ENCODE results near the gene FILIP1L.

FILIP1L gene

DNA sequence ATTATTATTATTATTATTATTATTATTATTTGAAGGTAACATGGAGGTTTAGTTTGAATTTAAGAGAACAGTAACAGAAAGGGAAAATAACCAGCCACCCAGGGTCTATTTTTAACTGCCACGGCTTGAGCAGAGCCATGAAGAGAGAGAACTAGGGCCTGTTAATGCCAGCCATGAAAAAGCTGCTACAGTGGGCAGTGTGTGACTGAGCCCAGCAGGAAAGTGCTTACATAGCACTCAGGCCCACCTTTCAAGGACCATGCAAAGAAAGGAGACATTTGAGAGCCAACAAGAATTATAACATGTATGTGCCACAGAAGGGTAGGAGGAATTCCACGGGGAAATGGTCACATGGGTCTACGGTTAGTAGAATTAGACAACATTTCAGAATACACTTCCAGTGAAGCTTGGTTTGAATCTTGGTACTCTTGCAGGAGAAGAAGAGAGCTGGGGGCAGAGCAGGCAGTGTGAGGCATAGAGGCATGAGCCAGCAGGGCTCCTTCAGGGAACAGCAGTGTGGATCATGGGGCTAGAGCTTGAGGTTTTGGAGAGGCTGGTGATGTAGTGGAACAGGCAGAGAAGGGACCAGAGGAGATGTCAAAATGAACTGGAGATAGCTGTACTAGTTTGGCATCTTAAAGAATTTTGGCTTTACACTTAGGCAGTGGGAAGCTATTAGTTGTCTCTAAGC lies 155.9 kb downstream of the FILIP1L start:
- TF ChIP-seq, protein P1, sequence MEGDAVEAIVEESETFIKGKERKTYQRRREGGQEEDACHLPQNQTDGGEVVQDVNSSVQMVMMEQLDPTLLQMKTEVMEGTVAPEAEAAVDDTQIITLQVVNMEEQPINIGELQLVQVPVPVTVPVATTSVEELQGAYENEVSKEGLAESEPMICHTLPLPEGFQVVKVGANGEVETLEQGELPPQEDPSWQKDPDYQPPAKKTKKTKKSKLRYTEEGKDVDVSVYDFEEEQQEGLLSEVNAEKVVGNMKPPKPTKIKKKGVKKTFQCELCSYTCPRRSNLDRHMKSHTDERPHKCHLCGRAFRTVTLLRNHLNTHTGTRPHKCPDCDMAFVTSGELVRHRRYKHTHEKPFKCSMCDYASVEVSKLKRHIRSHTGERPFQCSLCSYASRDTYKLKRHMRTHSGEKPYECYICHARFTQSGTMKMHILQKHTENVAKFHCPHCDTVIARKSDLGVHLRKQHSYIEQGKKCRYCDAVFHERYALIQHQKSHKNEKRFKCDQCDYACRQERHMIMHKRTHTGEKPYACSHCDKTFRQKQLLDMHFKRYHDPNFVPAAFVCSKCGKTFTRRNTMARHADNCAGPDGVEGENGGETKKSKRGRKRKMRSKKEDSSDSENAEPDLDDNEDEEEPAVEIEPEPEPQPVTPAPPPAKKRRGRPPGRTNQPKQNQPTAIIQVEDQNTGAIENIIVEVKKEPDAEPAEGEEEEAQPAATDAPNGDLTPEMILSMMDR (IDR thresholded peaks at IDR 0.05), result no peak
- Histone ChIP-seq H3K36me3 (no peaks in the 10 kb centered on the region), H3K9me3 (no peaks in the 10 kb centered on the region)

DNA sequence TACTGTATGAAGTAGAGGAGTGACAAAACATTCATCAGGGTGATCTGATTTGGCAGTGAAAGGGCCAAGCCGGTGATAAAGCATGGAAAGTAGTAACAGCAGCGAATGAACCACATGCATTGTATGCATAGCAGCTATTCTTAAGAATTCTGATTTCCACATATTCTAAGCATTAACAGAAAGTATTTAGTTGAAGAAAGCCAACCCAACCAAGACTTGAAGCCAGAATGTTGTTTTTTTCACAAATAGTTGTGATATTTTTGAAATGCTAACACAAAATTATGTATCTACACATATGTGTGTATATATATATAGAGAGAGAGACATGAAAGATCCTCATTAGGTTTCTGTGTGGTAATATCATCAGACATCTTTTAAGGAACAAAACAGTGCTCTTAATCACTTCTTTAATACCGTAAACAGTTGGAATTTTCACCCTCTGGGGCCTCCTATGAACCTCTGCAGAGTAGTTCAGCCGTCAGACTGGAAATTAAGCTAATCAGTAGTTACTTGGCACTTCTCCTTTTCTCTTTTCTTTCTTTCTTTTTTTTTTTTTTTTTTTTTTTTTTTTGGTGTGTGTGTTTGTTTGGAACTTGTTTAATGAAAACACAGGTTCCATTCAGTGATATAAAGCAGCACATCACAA lies 157.0 kb downstream of the FILIP1L start:
- TF ChIP-seq, protein P1 (IDR thresholded peaks at IDR 0.05), result no peak
- H3K4me3 ChIP-seq (ENCODE audit: low read depth in 1 of 2, low read length in 1 of 2), result no peak overlapping the region
- no peak overlapping the region for H3K27ac ChIP-seq
- H3K4me1 ChIP-seq (ENCODE audit: control insufficient read depth in 1 of 2, insufficient read depth in 1 of 2, low read depth in 1 of 2, low read length in 1 of 2), result no peaks in the 10 kb centered on the region
- H3K36me3 ChIP-seq, result no peaks in the 10 kb centered on the region
- H3K9me3 ChIP-seq, result no peaks in the 10 kb centered on the region
- H3K27me3 ChIP-seq, result no peaks in the 10 kb centered on the region

More for the DNA sequence above, 155.9 kb downstream of the FILIP1L start:
- no peak overlapping the region for H3K27ac ChIP-seq
- no peak overlapping the region for H3K4me3 ChIP-seq (ENCODE audit: low read depth in 1 of 2, low read length in 1 of 2)
- H3K4me1 ChIP-seq (ENCODE audit: control insufficient read depth in 1 of 2, insufficient read depth in 1 of 2, low read depth in 1 of 2, low read length in 1 of 2), result no peaks in the 10 kb centered on the region
- no peaks in the 10 kb centered on the region for H3K27me3 ChIP-seq

DNA sequence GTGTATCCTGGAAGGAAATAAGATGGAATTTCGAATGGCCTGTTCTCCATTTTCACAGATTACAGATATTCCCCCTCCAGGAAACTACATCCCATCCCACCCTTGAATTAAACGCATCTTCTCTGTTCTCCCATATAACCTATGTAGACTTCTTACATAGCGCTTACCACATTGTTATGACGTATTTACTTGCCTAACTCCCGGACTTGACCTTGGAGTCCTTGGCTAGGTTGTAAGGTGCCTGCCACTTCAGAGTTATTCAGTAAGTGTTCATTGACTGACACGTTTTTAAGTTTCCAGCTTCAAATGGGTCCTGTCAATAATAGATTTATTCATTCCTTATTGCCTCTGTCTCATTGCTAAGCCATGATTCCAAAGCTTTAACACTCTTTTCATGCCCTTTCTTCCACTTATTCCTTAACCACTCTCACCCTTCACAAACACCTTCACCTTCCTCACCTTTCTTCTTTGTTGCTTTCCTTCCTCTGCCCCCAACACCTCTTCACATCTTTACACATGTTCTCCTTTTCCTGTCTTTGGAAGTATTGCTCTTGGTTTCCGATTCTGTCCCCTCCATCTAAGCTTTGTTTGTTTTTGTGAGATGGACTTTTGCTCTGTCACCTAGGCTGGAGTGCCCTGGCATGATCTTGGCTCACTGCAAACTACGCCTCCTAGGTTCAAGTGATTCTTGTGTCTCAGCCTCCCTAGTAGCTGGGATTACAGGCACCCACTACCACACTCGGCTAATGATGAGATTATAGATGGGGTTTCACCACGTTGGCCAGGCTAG lies 158.3 kb downstream of the FILIP1L start:
- Histone ChIP-seq H3K4me3 (ENCODE audit: low read depth in 1 of 2, low read length in 1 of 2) (no peak overlapping the region), H3K36me3 (no peaks in the 10 kb centered on the region), H3K9me3 (no peaks in the 10 kb centered on the region), H3K27ac (no peak overlapping the region), H3K27me3 (no peaks in the 10 kb centered on the region), H3K4me1 (ENCODE audit: control insufficient read depth in 1 of 2, insufficient read depth in 1 of 2, low read depth in 1 of 2, low read length in 1 of 2) (no peaks in the 10 kb centered on the region)
- TF ChIP-seq, protein P1 (IDR thresholded peaks at IDR 0.05), result no peak

DNA sequence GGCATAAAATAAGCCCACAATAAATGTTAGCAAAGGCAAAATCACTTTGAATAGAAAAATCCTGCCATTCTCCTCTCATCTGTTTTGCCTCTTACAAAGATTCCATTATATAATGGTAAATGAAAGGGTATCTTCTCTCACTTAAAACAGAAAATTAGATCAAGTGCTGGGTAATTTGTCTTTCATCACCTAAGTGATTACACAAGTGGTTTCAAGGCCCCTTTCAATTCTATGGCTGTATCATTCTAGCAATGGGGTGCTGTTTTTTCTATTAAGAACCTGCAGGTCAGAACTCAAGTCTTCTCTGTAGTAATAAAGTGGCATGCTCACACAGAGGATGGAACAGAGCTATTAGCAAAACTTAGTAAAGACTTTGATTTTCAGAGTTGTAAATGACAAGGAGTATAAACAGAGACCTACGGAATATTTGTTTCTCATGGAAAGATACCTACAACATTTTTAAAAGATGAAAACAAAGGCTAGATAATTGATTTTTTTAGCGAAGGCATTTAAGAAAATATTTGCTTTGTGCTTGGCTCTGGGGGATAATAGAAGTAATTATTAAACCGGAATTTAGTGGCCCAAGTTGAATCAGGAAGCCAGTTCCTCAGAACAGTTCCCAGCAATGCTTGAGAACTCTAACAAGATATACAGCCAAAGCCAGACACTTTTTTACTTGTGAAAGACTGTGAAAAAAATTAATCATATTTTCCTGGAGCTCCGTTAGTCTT lies 159.2 kb downstream of the FILIP1L start:
- Histone ChIP-seq H3K9me3 (no peaks in the 10 kb centered on the region), H3K36me3 (no peaks in the 10 kb centered on the region)
- TF ChIP-seq, protein P1 (IDR thresholded peaks at IDR 0.05), result no peak

DNA sequence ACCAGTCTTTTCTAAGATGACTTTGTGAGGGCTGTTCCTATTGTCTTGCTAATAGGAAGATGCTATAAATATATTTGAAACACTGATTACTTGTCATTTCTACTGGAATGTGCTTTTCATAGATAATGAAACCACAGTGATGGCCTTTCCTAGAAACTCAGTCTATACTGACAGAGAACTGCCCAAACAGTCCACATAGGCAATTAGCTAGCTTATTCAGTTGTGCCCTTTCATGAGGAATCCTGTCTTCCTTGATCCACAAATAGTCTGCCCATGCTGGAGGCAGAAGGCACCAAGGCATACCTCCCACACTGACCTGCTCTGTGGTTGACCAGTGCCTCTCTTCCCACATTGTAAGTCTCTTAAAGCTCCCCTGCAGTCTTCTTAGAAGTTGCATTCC lies 160.7 kb downstream of the FILIP1L start:
- no peaks in the 10 kb centered on the region for H3K4me1 ChIP-seq (ENCODE audit: control insufficient read depth in 1 of 2, insufficient read depth in 1 of 2, low read depth in 1 of 2, low read length in 1 of 2)
- no peaks in the 10 kb centered on the region for H3K9me3 ChIP-seq
- TF ChIP-seq, protein P1 (IDR thresholded peaks at IDR 0.05), result no peak
- no peak overlapping the region for H3K4me3 ChIP-seq (ENCODE audit: low read depth in 1 of 2, low read length in 1 of 2)
- H3K27ac ChIP-seq, result no peak overlapping the region
- H3K36me3 ChIP-seq, result no peaks in the 10 kb centered on the region
- H3K27me3 ChIP-seq, result no peaks in the 10 kb centered on the region

More for the DNA sequence above, 159.2 kb downstream of the FILIP1L start:
- no peaks in the 10 kb centered on the region for H3K4me1 ChIP-seq (ENCODE audit: control insufficient read depth in 1 of 2, insufficient read depth in 1 of 2, low read depth in 1 of 2, low read length in 1 of 2)
- no peaks in the 10 kb centered on the region for H3K27me3 ChIP-seq
- H3K4me3 ChIP-seq (ENCODE audit: low read depth in 1 of 2, low read length in 1 of 2), result no peak overlapping the region
- no peak overlapping the region for H3K27ac ChIP-seq

All from neutrophil (primary cell).